PFSK-1 (cell line): Measurements from ENCODE around the gene ISYNA1. TPM values are rescaled to one million over a fixed set of nuclear protein-coding genes. Genes with fewer than 3 reads are reported as not detected.

ENCODE experiments used
- FOXP2 ChIP-seq: optimal IDR thresholded peaks from 2 replicates; pipeline ENCODE3; 2011; ENCODE audit warnings: borderline replicate concordance, control low read depth, inconsistent platforms; ENCODE audit not compliant: insufficient read depth; ENCODE audit errors: extremely low read length, extremely low read depth
- POLR2AphosphoS5 ChIP-seq: IDR thresholded peaks from 2 replicates; pipeline ENCODE4 v1.6.1; 2012; ENCODE audit warnings: low read depth, mild to moderate bottlenecking, control low read depth, low read length, moderate library complexity
- REST ChIP-seq, 2 experiments: IDR thresholded peaks; 2 replicates each; pipeline versions ENCODE4 v1.6.1 to v1.8.0; 2011 to 2012; ENCODE audit warnings: low read depth in 2 of 2, low read length in 2 of 2, control low read depth in 1 of 2, inconsistent platforms in 1 of 2, mild to moderate bottlenecking in 1 of 2, moderate library complexity in 1 of 2; ENCODE audit not compliant: insufficient read depth in 1 of 2
- SIN3A ChIP-seq: IDR thresholded peaks from 2 replicates; pipeline ENCODE4 v1.6.1; 2012; ENCODE audit warnings: mild to moderate bottlenecking, low read length, moderate library complexity, borderline replicate concordance; ENCODE audit not compliant: insufficient read depth
- TAF1 ChIP-seq: IDR thresholded peaks from 2 replicates; pipeline ENCODE4 v1.6.1; 2012; ENCODE audit warnings: low read length, control low read depth, borderline replicate concordance; ENCODE audit not compliant: insufficient read depth
- polyA plus RNA-seq: library from polyadenylated mRNA; unstranded; fragments of >200 nt; gene quantifications from one replicate; pipeline ENCODE4 v1.2.1, GENCODE V29; 2012; ENCODE audit warnings: low read depth, missing spikeins; ENCODE audit not compliant: insufficient read length

The ISYNA1 gene
- polyA plus RNA-seq, result 458 TPM

- TF ChIP-seq FOXP2 (no peak), SIN3A (no peak), POLR2AphosphoS5 (peak; percentile 44; the same call in 1 of the 2 replicates), TAF1 (no peak), REST (IDR thresholded peaks at IDR 0.05; ENCODE audit: insufficient read depth in 1 of 2, low read depth in 2 of 2, low read length in 2 of 2) (no peak)
These were observed at the start of gene ISYNA1 for GRCh38 chr19:18437491-18438330. TSS of gene ISYNA1 (minus strand) at chr19:18438133. CDS start at chr19:18437979, 154 bp downstream.

- TF ChIP-seq REST (IDR thresholded peaks at IDR 0.05; ENCODE audit: insufficient read depth in 1 of 2, low read depth in 2 of 2, low read length in 2 of 2) (no peak), FOXP2 (no peak), TAF1 (no peak), SIN3A (no peak), POLR2AphosphoS5 (no peak)
These were observed 48.8 kb upstream of the ISYNA1 start for GRCh38 chr19:18486746-18487145.

- TF ChIP-seq TAF1 (no peak), FOXP2 (no peak), SIN3A (no peak), REST (IDR thresholded peaks at IDR 0.05; ENCODE audit: insufficient read depth in 1 of 2, low read depth in 2 of 2, low read length in 2 of 2) (no peak), POLR2AphosphoS5 (no peak)
These were observed 47.1 kb upstream of the ISYNA1 start for GRCh38 chr19:18484992-18485391.

GRCh38 chr19:18483119-18483890, 45.4 kb upstream of the ISYNA1 start:
- TF ChIP-seq REST (IDR thresholded peaks at IDR 0.05; ENCODE audit: insufficient read depth in 1 of 2, low read depth in 2 of 2, low read length in 2 of 2) (no peak), POLR2AphosphoS5 (no peak), FOXP2 (no peak), TAF1 (no peak), SIN3A (no peak)
